GM15510 (cell line): ENCODE data around the gene PALD1.
A peak's percentile ranks its signal among the peaks of the same experiment; 100 is the strongest.

Experiments
- POLR2A ChIP-seq: IDR thresholded peaks from 3 replicates; pipeline ENCODE4 v1.6.1; 2011; ENCODE audit warnings: borderline replicate concordance; ENCODE audit not compliant: insufficient read length; ENCODE audit errors: extremely low read depth

PALD1 gene

GRCh38 chr10:70478191-70479164 is at the start of gene PALD1:
Gene PALD1 (plus strand): TSS chr10:70478767. CDS start chr10:70525952, 47,185 bp downstream.
- peak; percentile 18 for TF ChIP-seq POLR2A

DNA sequence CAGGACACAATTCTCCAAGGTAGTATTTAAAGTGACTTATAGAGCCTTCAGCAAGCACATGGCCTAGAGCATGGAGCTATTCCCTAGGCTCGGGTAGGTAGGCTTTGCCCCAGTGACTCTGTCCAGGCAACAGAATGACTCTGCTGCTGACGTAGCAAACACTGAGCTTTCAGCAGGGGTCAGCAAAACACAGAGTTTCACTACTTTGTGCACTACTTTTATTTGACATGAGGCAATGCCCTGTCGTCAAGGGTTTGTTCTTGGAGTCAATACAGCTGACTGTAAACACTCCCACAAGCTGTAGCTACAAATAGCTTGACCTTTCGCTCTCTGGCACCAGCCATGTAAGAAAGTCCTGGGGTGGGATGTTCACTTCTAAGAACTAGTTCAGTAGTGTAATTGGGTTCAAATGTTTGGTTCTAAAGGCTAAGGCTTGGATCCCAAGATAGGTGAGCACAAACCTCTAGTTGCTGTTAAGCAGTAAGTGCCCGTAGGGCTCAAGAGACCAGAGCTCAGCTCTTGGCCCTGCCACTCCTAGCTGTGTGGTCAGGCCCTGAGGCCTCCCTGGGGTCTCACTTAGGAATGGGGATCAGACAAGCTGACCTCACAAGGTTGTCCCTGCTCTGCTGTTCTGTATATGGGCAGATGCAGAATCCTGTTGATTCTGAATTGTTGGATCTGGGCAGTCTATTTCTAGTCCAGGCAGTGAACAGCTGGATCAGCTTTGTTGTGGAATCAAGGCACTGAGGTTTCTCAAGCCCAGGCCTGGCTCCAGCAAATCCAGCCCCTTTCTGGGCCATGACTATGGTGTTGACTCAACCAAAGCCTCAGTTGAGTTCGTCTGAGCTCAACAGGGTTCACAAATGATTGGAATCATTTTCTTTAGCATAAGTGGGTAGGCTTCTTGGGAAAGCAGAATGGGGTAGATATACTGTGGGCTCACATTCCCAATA is 47.8 kb upstream of the PALD1 start:
- no peak for TF ChIP-seq POLR2A

DNA sequence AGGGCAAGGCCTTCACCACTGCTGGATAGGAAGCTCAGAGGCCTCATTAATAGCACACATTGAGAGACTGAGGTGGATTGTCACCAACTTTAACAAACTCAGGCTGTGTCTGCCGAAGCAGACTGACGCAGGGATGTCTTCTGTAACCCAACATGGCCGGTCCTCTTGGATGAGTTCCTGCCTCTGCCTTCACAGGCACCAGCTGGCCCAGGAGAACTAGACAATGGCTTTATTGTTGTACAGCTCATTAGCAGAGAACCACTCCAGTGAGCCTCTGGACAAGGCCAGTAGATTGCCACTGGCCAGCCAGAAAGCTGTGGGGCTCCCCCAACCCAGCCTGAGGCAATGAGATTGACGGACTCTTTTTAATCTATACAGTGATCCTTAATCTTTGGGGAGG is 46.5 kb upstream of the PALD1 start:
- no peak for TF ChIP-seq POLR2A

- no peak for TF ChIP-seq POLR2A
Measured at GRCh38 chr10:70432561-70433263, 45.9 kb upstream of the PALD1 start.

GRCh38 chr10:70433581-70434280 is 44.8 kb upstream of the PALD1 start:
- TF ChIP-seq POLR2A: no peak

- TF ChIP-seq POLR2A: no peak
Measured at GRCh38 chr10:70435241-70436085, 43.1 kb upstream of the PALD1 start.

DNA sequence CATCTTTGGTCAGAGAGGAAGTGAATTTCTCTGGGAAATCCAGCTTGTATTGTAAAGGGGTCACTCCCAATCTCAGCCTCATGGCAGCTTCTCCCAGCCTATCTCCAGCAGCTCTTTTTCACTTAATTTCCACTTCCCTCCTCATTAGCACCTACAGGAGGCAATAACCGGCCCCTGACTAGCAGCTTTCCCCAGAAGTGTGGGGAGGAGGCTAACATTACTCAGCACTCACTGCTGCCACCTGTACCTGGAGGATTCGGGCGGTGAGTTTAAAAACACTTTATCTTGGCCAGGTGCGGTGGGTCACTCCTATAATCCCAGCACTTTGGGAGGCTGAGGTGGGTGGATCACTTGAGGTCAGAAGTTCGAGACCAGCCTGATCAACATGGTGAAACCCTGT is 40.8 kb upstream of the PALD1 start:
- no peak for TF ChIP-seq POLR2A

DNA sequence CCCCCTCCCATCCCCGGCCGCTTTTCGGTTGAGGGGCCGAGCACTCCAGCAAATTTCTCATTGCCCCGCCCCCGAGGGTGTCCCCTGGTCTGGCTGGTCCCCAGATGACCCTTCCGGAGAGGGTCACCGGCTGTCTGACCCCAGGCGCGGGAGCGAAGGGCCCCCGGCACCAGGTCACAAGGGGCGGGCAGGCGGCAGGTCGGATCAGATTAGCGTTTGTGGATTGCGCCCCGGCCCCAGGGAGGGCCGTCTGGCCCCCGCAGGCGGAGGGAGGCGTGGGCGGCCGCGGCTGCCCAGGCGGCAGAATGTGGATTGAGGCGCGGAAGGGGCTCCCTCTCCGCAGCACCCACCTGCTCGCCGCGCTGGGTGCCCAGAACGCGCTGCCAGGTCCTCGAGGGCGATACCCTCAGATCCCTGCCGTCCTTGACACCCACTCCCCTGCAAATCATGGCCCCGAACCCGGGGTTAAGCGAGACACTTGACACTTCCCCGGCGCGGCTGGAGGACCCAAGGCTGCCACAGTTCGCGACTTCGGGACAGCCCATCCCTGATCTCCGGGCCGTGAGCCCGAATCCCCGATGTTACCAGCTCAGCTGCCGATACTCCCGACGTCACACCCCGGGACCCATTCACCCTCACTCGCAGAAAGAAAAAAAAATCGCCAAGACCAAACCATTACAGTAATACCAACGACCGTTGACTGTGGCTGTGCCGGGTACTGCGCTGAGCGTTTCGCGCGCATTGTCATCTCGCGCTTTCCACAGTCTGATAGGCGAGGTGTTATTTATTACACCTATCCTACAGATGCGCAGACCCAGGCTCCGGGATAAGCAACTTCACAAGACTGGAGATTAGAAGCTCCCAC is 38.0 kb upstream of the PALD1 start:
- TF ChIP-seq POLR2A: no peak

GRCh38 chr10:70441161-70441894 is 37.2 kb upstream of the PALD1 start, which contains the start of gene NODAL:
Gene NODAL (minus strand): TSS chr10:70441681. CDS start chr10:70441667, 14 bp downstream.
- no peak for TF ChIP-seq POLR2A

GRCh38 chr10:70441895-70442309 is 36.7 kb upstream of the PALD1 start:
- TF ChIP-seq POLR2A: no peak

- no peak for TF ChIP-seq POLR2A
Measured at GRCh38 chr10:70442332-70442988, 36.1 kb upstream of the PALD1 start.

DNA sequence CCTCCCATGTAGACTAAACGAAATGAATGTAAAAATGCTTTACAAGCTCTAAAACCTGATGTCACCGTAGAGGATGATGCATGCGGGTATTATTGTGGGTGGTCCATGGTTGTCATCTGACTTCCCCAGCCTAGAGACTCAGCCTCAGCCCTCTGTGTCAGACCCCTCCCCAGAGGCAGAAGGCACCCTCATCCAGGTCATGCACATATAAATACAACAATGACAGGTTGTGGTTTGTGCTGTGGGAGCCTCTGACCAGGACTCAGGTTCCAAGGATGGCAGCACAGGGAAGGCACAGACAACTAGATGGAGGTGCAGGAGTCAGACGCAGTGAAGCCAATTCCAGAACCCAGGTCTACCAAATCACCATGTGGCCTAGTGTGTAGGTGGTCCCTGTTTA is 33.8 kb upstream of the PALD1 start:
- no peak for TF ChIP-seq POLR2A
